ENCODE data around the gene BAAT.
"Not testable (repeated sequence)": the region's sequence is repeated elsewhere in the genome, so short reads cannot be mapped to it uniquely, and the experiment has no call there.

- not testable (repeated sequence) for TF ChIP-seq CTCF (IDR thresholded peaks at IDR 0.05; ENCODE audit: low read depth, low read length, poor library complexity, severe bottlenecking); EZH2phosphoT487 (IDR thresholded peaks at IDR 0.05; ENCODE audit: borderline replicate concordance, low read length)
These were observed 57.3 kb downstream of the BAAT start for GRCh38 chr9:101327422-101327909.

All from DOHH2 (cell line).